Neutrophil (primary cell): Measurements from ENCODE around the gene DQX1.
A peak's percentile ranks its signal among the peaks of the same experiment; 100 is the strongest.

ENCODE experiments used
- H3K27ac ChIP-seq: fragments of 200-600 bp; sonication (generic); 2 replicates; pipeline ENCODE4 v1.5.1; 2016; ENCODE audit warnings: mild to moderate bottlenecking, moderate library complexity
- H3K27me3 ChIP-seq: fragments of 200-600 bp; sonication (generic); 2 replicates; pipeline ENCODE4 v1.6.0; 2016; ENCODE audit warnings: mild to moderate bottlenecking
- H3K36me3 ChIP-seq: fragments of 200-600 bp; sonication (generic); 2 replicates; pipeline ENCODE4 v1.5.1; 2017
- H3K4me1 ChIP-seq, 2 experiments: fragments of 200-600 bp in 1 of 2; sonication (generic) in 1 of 2; 1 replicate in 1 of 2; 2 replicates in 1 of 2; pipeline versions ENCODE4 v1.5.1 to v1.6.1; 2013 to 2016; ENCODE audit warnings: low read depth in 1 of 2, low read length in 1 of 2, mild to moderate bottlenecking in 1 of 2, moderate library complexity in 1 of 2; ENCODE audit not compliant: control insufficient read depth in 1 of 2, insufficient read depth in 1 of 2
- H3K4me3 ChIP-seq, 2 experiments: fragments of 200-600 bp in 1 of 2; sonication (generic) in 1 of 2; 1 replicate in 1 of 2; 2 replicates in 1 of 2; pipeline ENCODE4 v1.5.1; 2013 to 2016; ENCODE audit warnings: low read depth in 1 of 2, low read length in 1 of 2, mild to moderate bottlenecking in 1 of 2, moderate library complexity in 1 of 2
- H3K9me3 ChIP-seq: fragments of 200-600 bp; sonication (generic); 2 replicates; pipeline ENCODE4 v1.5.1; 2016
- TF ChIP-seq, protein P1 (sequence below): fragments of 200-600 bp; sonication (generic); IDR thresholded peaks from 2 replicates; pipeline ENCODE4 v1.5.1; 2016; ENCODE audit warnings: antibody characterized with exemption

The DQX1 gene

DNA sequence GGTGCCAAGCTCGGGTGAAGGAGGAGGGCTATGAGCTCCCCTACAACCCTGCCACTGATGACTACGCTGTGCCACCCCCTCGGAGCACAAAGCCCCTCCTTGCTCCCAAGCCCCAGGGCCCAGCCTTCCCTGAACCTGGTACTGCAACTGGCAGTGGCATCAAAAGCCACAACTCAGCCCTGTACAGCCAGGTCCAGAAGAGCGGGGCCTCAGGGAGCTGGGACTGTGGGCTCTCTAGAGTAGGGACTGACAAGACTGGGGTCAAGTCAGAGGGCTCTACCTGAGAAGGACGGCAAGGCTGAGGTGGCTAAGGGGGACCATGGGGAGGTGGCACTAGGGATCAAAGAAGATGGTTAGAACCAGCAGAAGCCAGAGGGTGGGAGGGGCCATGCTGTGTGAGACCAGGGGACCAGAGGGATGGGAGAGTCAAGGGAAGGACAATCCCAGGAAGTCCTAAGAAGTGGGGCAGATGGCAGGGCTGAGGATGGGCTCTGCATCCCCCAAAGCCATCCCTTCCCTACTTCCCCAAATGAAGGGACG, 30.9 kb upstream of the DQX1 start:
- H3K27ac ChIP-seq, result peak overlapping the region; percentile 85
- H3K36me3 ChIP-seq, result peaks cover 18% of the 10 kb centered on the region
- TF ChIP-seq, protein P1, sequence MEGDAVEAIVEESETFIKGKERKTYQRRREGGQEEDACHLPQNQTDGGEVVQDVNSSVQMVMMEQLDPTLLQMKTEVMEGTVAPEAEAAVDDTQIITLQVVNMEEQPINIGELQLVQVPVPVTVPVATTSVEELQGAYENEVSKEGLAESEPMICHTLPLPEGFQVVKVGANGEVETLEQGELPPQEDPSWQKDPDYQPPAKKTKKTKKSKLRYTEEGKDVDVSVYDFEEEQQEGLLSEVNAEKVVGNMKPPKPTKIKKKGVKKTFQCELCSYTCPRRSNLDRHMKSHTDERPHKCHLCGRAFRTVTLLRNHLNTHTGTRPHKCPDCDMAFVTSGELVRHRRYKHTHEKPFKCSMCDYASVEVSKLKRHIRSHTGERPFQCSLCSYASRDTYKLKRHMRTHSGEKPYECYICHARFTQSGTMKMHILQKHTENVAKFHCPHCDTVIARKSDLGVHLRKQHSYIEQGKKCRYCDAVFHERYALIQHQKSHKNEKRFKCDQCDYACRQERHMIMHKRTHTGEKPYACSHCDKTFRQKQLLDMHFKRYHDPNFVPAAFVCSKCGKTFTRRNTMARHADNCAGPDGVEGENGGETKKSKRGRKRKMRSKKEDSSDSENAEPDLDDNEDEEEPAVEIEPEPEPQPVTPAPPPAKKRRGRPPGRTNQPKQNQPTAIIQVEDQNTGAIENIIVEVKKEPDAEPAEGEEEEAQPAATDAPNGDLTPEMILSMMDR, result no peak
- H3K4me1 ChIP-seq, result peaks cover 67 to 72% of the 10 kb centered on the region in 2 experiments
- H3K9me3 ChIP-seq, result no peaks in the 10 kb centered on the region
- no peaks in the 10 kb centered on the region for H3K27me3 ChIP-seq
- peak overlapping the region; percentile 4 to 92 for H3K4me3 ChIP-seq

DNA sequence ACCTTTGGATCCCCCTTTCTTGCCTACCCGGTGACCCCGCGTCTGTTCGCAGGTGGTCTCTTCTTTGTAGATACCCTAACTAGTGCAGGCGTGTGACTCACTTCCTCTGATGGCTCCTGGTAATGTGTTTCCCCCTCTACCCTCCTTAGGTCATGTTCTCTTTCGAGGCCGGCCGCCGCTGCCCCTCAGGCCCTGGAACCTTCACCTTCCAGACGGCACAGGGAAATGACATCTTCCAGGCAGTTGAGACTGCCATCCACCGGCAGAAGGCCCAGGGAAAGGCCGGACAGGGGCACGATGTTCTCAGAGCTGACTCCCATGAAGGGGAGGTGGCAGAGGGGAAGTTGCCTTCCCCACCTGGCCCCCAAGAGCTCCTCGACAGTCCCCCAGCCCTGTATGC, 30.1 kb upstream of the DQX1 start:
- TF ChIP-seq, protein P1, result no peak
- H3K4me1 ChIP-seq, result peaks cover 67 to 70% of the 10 kb centered on the region in 2 experiments
- peak overlapping the region; percentile 85 for H3K27ac ChIP-seq
- no peaks in the 10 kb centered on the region for H3K27me3 ChIP-seq
- H3K4me3 ChIP-seq, result peak overlapping the region; percentile 92 to 97
- H3K9me3 ChIP-seq, result no peaks in the 10 kb centered on the region
- H3K36me3 ChIP-seq, result peaks cover 18% of the 10 kb centered on the region

DNA sequence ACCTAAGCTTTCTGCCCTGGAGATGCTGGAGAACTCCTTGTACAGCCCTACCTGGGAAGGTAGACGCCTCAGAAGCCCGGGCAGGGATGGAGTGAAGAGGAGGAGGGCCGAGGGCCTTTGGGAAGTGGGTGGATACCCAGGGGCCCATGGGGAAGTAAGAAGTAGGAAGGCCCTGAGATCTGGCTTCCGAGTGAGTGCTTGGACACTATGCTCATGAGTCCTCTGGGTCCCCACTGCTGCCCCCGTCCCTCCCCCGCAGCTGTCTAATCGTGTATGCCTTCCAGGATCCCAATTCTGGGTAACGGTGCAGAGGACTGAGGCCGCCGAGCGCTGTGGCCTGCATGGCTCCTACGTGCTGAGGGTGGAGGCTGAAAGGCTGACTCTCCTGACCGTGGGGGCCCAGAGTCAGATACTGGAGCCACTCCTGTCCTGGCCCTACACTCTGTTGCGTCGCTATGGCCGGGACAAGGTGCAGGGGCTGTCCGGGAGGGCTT, 29.6 kb upstream of the DQX1 start:
- H3K9me3 ChIP-seq, result no peaks in the 10 kb centered on the region
- peaks cover 18% of the 10 kb centered on the region for H3K36me3 ChIP-seq
- peaks cover 65 to 69% of the 10 kb centered on the region in 2 experiments for H3K4me1 ChIP-seq
- peak overlapping the region; percentile 85 for H3K27ac ChIP-seq
- no peaks in the 10 kb centered on the region for H3K27me3 ChIP-seq
- TF ChIP-seq, protein P1, result no peak
- peak overlapping the region; percentile 92 to 97 for H3K4me3 ChIP-seq

DNA sequence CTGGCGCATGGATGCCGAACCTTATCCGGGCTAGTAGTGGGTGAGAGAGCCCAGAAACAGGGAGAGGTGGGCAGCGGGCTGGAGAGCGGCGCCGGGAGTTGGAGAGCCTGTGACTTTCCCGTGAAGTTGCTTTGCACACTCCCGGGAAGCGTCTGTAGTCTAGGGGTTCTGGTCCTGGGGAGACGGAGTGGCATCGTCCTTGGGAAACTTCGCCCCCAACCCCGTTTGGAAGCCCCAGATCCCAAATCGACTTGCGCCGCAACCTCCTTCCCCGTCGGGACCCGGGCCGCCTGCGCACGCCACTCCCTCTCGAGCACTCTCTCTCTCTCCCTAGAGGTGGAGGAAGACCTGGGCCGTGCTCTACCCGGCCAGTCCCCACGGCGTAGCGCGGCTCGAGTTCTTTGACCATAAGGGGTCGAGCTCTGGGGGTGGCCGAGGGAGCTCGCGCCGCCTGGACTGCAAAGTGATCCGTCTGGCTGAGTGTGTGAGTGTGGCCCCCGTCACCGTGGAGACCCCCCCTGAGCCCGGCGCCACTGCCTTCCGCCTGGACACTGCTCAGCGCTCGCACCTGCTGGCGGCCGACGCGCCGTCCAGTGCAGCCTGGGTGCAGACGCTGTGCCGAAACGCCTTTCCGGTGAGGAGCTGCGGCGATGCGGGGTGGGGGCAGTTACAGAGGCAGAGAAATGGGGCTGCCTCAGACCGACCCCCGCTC, 28.9 kb upstream of the DQX1 start:
- H3K27ac ChIP-seq, result peak overlapping the region; percentile 85
- H3K4me3 ChIP-seq, result peak overlapping the region; percentile 92 to 97
- TF ChIP-seq, protein P1, result peak; percentile 16
- peaks cover 18% of the 10 kb centered on the region for H3K36me3 ChIP-seq
- H3K9me3 ChIP-seq, result no peaks in the 10 kb centered on the region
- no peaks in the 10 kb centered on the region for H3K27me3 ChIP-seq
- peaks cover 58 to 65% of the 10 kb centered on the region in 2 experiments for H3K4me1 ChIP-seq

DNA sequence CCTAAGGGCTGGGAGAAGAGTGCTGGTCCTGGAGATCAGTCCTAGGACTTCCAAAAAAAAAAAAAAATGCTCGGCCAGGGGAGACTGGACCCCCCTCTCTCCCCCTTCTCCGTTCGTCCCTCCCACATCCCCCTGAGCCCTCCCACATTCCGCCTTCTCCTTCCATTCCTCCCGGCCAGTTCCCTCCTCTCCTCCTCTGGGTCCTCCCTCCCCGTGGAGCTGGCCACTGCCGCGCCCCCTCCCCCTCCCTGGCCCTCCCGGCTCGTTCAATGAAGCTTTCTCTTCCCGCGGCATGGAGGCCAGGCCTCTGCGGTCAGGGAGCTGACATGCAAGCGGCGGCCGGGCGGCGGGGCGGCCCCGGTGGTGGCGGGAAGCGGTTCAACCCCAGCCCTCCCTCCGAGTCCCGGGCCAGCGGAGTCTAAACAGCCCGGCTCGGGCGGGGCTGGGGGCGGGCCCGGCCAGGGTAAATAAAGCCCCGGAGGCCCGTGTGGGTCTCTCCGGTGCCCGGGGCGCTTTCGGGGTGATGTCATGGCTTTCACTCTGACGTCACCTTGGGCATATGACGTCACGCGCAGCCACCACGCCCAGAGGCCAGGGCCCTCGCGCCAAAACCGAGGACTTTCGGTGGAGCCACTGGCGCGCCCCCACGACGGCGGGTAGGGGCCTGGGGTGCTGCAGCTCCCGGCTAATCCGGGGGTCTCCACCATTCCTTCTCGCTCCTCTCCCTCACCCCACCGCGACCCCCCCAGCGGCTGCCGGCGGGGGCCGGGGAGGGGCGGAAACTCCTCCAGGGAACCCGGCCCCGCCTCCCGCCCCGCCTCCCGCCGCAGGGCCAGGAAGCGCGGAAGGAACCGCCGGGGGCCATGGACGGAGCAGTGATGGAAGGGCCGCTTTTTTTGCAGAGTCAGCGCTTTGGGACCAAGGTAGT, 28.1 kb upstream of the DQX1 start, which contains the start of the genes DOK1 and LOXL3:
Gene DOK1, plus strand, starts transcription at position 829 of the 928 bp plus-strand sequence. Its CDS starts 35 bp downstream, at position 864.
Gene LOXL3, minus strand, starts transcription at position 51 of the 928 bp plus-strand sequence. CDS start 1,308 bp downstream, outside the sequence.
- peak within 1 kb of the TSS; percentile 85 for H3K27ac ChIP-seq
- peaks cover 57 to 65% of the 10 kb centered on the region in 2 experiments for H3K4me1 ChIP-seq
- H3K36me3 ChIP-seq, result peaks cover 18% of the 10 kb centered on the region
- H3K27me3 ChIP-seq, result peaks cover 6% of the 10 kb centered on the region
- no peaks in the 10 kb centered on the region for H3K9me3 ChIP-seq
- peak within 1 kb of the TSS; percentile 92 to 97 for H3K4me3 ChIP-seq
- TF ChIP-seq, protein P1, result peak; percentile 3
